ENCODE data around the gene ZNF280B.

GRCh38 chr22:22553735-22554586 is 45.4 kb upstream of the ZNF280B start:
- TF ChIP-seq CTCF (IDR thresholded peaks at IDR 0.05), result no peak
- TF ChIP-seq POLR2A (IDR thresholded peaks at IDR 0.05), result no peak

Measured in uterus (tissue), 2 donors.